ENCODE measurements around the gene APLF. TPM values are rescaled to one million over a fixed set of nuclear protein-coding genes. Genes with fewer than 3 reads are reported as not detected.

APLF gene
- total and polyA plus RNA-seq, 7 donors = 0.52 to 4.3 (median 2.8) TPM

DNA sequence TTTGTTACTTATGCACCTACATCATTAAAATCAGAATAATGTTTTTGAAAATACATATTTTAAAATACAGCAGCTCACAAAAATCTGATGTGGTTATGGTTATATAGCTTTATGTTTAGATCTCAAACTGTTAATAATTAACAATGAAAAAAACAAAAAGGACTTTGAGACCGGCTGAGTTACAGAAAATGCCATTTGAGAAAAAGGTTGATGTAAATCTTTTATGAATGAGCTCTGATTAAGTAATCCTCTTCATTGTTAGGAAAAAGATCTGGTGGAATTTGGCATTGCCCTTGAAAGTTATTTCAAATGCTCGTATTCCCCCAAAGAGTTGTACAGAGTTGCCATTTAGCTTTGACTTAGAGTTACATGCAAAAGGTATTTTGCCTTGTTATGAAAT lies 93.2 kb downstream of the APLF start:
- ATAC-seq (no peak), DNase-seq (no peak)
- no peak overlapping the region for H3K4me3 ChIP-seq
- no peaks in the 10 kb centered on the region for H3K9me3 ChIP-seq
- intact Hi-C loops (cut with DNase I) = no loop called here
- H3K27ac ChIP-seq = no peak overlapping the region
- no peaks in the 10 kb centered on the region for H3K27me3 ChIP-seq (ENCODE audit: insufficient read depth in 3 of 3, low read length in 2 of 3)
- H3K36me3 ChIP-seq (ENCODE audit: insufficient read depth in 1 of 2, low read depth in 1 of 2) = no peaks in the 10 kb centered on the region
- TF ChIP-seq, protein P1, sequence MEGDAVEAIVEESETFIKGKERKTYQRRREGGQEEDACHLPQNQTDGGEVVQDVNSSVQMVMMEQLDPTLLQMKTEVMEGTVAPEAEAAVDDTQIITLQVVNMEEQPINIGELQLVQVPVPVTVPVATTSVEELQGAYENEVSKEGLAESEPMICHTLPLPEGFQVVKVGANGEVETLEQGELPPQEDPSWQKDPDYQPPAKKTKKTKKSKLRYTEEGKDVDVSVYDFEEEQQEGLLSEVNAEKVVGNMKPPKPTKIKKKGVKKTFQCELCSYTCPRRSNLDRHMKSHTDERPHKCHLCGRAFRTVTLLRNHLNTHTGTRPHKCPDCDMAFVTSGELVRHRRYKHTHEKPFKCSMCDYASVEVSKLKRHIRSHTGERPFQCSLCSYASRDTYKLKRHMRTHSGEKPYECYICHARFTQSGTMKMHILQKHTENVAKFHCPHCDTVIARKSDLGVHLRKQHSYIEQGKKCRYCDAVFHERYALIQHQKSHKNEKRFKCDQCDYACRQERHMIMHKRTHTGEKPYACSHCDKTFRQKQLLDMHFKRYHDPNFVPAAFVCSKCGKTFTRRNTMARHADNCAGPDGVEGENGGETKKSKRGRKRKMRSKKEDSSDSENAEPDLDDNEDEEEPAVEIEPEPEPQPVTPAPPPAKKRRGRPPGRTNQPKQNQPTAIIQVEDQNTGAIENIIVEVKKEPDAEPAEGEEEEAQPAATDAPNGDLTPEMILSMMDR (IDR thresholded peaks at IDR 0.05) = no peak
- WGBS, 3 donors = 88 to 93% (median 88%) methylated on average over 2 of the region's 2 CpGs
- no peaks in the 10 kb centered on the region for H3K4me1 ChIP-seq

DNA sequence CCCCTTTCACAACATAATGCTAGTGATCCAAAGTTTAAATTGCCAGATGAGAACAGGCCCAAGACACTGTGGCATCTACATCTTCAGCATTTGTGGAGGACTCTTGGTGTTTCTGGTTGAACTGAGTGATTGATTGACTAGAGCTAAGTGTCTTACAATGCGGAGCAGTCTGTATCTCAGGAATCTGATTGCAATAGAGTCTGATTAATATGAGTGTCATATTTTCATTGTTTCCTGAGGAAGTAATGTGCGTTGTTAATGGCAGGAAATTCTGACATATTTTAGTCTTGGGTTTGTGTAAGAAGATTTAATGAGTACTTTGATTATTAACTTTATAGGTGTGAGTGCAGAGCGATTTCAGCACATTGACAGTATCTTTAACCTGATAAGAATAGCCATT lies 94.0 kb downstream of the APLF start:
- no peaks in the 10 kb centered on the region for H3K36me3 ChIP-seq (ENCODE audit: insufficient read depth in 1 of 2, low read depth in 1 of 2)
- no peaks in the 10 kb centered on the region for H3K4me1 ChIP-seq
- DNase-seq (no peak), ATAC-seq (no peak)
- TF ChIP-seq, protein P1 (IDR thresholded peaks at IDR 0.05) = no peak
- H3K9me3 ChIP-seq = no peaks in the 10 kb centered on the region
- no peak overlapping the region for H3K27ac ChIP-seq
- no peaks in the 10 kb centered on the region for H3K27me3 ChIP-seq (ENCODE audit: insufficient read depth in 3 of 3, low read length in 2 of 3)
- intact Hi-C loops (cut with DNase I) = no loop called here
- H3K4me3 ChIP-seq = no peak overlapping the region
- WGBS, 3 donors = 71 to 82% (median 77%) methylated on average over 3 of the region's 3 CpGs

DNA sequence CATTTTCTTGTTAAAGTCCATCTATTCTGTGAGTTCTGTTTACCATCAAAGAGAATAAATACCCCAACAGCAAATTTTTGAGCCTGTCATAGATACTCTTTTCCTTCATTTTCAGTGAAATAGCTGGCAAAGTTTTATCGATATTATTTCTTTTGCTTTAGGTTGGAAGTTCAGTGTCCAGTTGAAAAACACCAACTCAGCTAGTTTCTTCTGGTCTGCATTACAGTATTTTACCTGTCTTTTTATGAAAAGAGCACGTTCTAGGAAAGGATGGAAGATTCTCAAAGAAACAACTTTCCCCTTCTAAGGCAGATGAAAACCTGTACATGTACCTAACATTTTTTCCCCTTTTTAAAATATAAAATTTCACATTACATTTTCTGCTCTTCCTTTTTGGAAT lies 95.5 kb downstream of the APLF start:
- Histone ChIP-seq H3K36me3 (ENCODE audit: insufficient read depth in 1 of 2, low read depth in 1 of 2) (no peaks in the 10 kb centered on the region), H3K27ac (no peak overlapping the region), H3K9me3 (no peaks in the 10 kb centered on the region), H3K4me3 (no peak overlapping the region), H3K4me1 (no peaks in the 10 kb centered on the region), H3K27me3 (ENCODE audit: insufficient read depth in 3 of 3, low read length in 2 of 3) (no peaks in the 10 kb centered on the region)
- 87 to 94% (median 92%) methylated on average over 2 of the region's 2 CpGs for WGBS, 3 donors
- intact Hi-C loops (cut with DNase I) = no loop called here
- TF ChIP-seq, protein P1 (IDR thresholded peaks at IDR 0.05) = no peak
- no peak for DNase-seq
- no peak for ATAC-seq

DNA sequence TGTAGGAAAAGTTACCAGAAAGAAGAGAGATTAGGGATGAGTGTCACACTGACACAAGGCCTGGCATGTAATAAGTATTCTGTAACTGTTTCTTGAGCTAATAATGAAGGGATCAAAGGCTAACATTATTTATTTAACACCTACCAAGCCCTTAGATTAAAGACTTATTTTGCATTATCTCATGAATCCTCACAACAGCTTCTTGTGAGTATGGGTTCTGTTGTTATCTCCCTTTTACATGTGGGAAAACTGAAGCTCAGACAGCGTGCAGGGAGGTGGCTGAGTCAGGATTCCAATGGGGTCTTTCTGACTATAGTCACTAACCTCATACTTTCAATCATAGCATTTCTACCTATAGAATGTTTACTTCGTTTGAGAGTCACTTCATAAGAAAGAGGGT lies 97.0 kb downstream of the APLF start:
- H3K9me3 ChIP-seq = no peaks in the 10 kb centered on the region
- DNase-seq = no peak
- 80 to 89% (median 82%) methylated on average over 2 of the region's 2 CpGs for WGBS, 3 donors
- H3K4me3 ChIP-seq = no peak overlapping the region
- no peaks in the 10 kb centered on the region for H3K4me1 ChIP-seq
- intact Hi-C loops (cut with DNase I) = no loop called here
- no peak overlapping the region for H3K27ac ChIP-seq
- H3K27me3 ChIP-seq (ENCODE audit: insufficient read depth in 3 of 3, low read length in 2 of 3) = no peaks in the 10 kb centered on the region
- ATAC-seq = no peak
- peaks cover 0 to 5% of the 10 kb centered on the region in 2 donors for H3K36me3 ChIP-seq (ENCODE audit: insufficient read depth in 1 of 2, low read depth in 1 of 2)
- TF ChIP-seq, protein P1 (IDR thresholded peaks at IDR 0.05) = no peak

DNA sequence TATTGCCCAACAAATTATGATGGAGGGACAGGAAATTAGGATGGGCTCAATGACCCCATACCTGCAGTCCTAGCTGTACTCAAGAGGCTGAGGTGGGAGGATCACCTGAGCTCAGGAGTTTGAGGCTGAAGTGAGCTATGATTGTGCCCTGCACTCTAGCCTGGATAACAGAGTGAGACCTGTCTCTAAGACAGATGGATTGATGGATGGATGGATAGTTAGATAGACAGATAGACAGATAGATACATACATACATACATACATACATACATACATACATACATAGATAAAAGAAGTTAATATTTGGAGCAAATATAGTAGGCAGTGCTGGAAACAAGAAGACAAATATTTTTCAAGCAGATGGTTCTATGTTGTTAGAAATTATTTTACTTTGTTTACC lies 97.9 kb downstream of the APLF start:
- ATAC-seq (no peak), DNase-seq (no peak)
- Histone ChIP-seq H3K27ac (no peak overlapping the region), H3K27me3 (ENCODE audit: insufficient read depth in 3 of 3, low read length in 2 of 3) (no peaks in the 10 kb centered on the region), H3K4me1 (no peaks in the 10 kb centered on the region), H3K4me3 (no peak overlapping the region), H3K36me3 (ENCODE audit: insufficient read depth in 1 of 2, low read depth in 1 of 2) (peaks cover 0 to 5% of the 10 kb centered on the region in 2 donors), H3K9me3 (no peaks in the 10 kb centered on the region)
- intact Hi-C loops (cut with DNase I) = no loop called here
- TF ChIP-seq, protein P1 (IDR thresholded peaks at IDR 0.05) = no peak

Measured in psoas muscle (tissue), 8 donors.